H1 (cell line): Measurements from ENCODE around the gene H6PD. TPM values are rescaled to one million over a fixed set of nuclear protein-coding genes. Genes with fewer than 3 reads are reported as not detected.

Experiments
- SAP30 ChIP-seq: fragments of 300-600 bp; sonication (generic); IDR thresholded peaks from 2 replicates; pipeline ENCODE4 v1.7.1; 2012; ENCODE audit warnings: low read length, moderate library complexity, mild to moderate bottlenecking, inconsistent platforms; ENCODE audit not compliant: insufficient read depth, insufficient replicate concordance
- polyA plus RNA-seq, 7 experiments: library from polyadenylated mRNA; depleted of rRNA in 3 of 7; stranded (reverse) in 5 of 7; unstranded in 2 of 7; fragments of >200 nt in 5 of 7; fragments of 200-250 nt in 2 of 7; gene quantifications; 1 replicate in 5 of 7; 2 replicates in 1 of 7; 4 replicates in 1 of 7; pipeline versions ENCODE4 v1.2.1 to v1.2.3, GENCODE V29; 2011 to 2013; ENCODE audit warnings: missing spikeins in 2 of 7, mixed read lengths in 2 of 7
- total RNA-seq: library from RNA; stranded (reverse); fragmentation: NEBNext Ultra II Directional; extraction: Animal tissue kit (Norgen Biotek cat#: 25700); gene quantifications from 2 replicates; pipeline ENCODE4 v1.2.1, GENCODE V29; 2021

Gene H6PD
- total and polyA plus RNA-seq, 2 of the 8 experiments (the other 6 are each of a cell fraction or from before 2014, with no cell fraction given), result 3.6 to 3.8 TPM

- TF ChIP-seq SAP30, result no peak
Observed at GRCh38 chr1:9278116-9278515, 43.5 kb downstream of the H6PD start (continued).
